Measurements from ENCODE around the gene TWF2.

TWF2 gene

GRCh38 chr3:52202384-52203077 is 36.4 kb downstream of the TWF2 start:
- DNase-seq (ENCODE audit: low read depth) = no peak

- no peak for DNase-seq (ENCODE audit: low read depth)
These were observed 37.8 kb downstream of the TWF2 start for GRCh38 chr3:52200981-52201679.

- DNase-seq (ENCODE audit: low read depth) = no peak
These were observed 40.0 kb downstream of the TWF2 start for GRCh38 chr3:52198643-52199608.

GRCh38 chr3:52197842-52198625 is 40.9 kb downstream of the TWF2 start, which contains the start of gene ALAS1:
TSS of gene ALAS1 (plus strand) at chr3:52198160. CDS start at chr3:52199242, 1,082 bp downstream.
- DNase-seq (ENCODE audit: low read depth) = peak; percentile 89

- no peak for DNase-seq (ENCODE audit: low read depth)
These were observed 41.5 kb downstream of the TWF2 start for GRCh38 chr3:52197499-52197841.

GRCh38 chr3:52196977-52197376 is 42.0 kb downstream of the TWF2 start:
- no peak for DNase-seq (ENCODE audit: low read depth)

- DNase-seq (ENCODE audit: low read depth) = no peak
These were observed 43.1 kb downstream of the TWF2 start for GRCh38 chr3:52195823-52196331.

- DNase-seq (ENCODE audit: low read depth) = no peak
These were observed 43.7 kb downstream of the TWF2 start for GRCh38 chr3:52195291-52195597.

GRCh38 chr3:52194485-52195290 is 44.3 kb downstream of the TWF2 start:
- DNase-seq (ENCODE audit: low read depth) = no peak

GRCh38 chr3:52193065-52193464 is 45.9 kb downstream of the TWF2 start:
- no peak for DNase-seq (ENCODE audit: low read depth)

DNA sequence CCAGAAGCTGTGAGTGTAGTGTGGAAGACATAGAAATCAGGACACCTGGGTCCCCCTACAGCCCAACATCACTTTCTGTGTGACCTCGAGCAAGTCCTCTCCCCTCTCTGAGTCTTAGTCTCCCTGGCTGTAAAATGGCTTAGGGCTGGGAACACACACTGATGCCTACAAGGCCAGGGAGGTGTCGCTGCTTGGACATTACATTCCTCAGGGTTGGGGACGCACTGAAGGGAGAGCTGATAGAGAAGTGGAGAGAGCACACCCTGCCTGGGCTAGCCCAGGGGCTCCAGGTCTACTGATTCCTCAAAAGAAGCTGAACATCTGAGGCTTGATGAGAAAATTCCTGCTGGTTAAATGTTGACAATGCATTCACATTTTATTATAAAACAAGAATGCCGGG is 47.3 kb downstream of the TWF2 start:
- no peak for DNase-seq (ENCODE audit: low read depth)

DNA sequence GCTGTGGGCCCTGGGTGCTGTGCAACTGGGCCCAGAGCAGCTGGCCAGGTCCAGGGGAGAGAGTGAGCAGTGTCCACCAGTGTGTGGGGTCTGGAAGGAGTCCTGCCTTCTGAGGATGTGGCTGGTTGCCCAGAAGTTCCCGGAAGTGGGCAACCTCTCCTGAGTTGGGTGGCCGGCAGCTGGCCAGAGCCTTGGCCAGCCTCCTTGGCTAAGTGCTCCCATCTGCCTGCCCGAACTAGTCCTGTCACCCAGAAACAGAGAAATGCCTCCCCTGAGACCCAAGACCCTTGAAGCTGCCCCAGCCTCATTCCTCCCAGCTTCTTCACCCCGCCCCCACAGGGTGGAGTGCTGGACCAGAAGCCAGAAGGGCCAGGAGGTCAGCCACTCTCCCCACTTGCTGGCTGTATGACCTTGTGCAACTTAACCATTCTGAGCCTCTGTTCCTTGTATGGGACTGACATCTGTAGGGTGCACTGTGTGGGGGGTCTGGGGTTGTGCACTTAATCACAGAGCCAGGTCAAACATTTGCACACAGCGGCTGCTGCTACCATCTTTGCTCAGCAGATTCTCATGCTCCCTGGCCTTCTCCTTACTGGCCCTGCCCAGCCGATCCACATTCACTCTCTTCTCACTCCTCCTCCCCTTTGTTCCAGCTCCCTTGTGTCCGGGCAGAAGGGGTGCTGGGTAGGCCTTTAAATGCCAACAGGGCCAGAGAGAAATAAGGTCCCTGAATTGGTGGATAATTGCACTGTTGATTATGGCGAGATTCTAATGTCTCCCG is 48.5 kb downstream of the TWF2 start:
- no peak for DNase-seq (ENCODE audit: low read depth)

GRCh38 chr3:52188556-52188955 is 50.4 kb downstream of the TWF2 start:
- no peak for DNase-seq (ENCODE audit: low read depth)

- no peak for DNase-seq (ENCODE audit: low read depth)
These were observed 52.2 kb downstream of the TWF2 start for GRCh38 chr3:52186729-52187128.

- no peak for DNase-seq (ENCODE audit: low read depth)
These were observed 53.1 kb downstream of the TWF2 start for GRCh38 chr3:52185837-52186236.

GRCh38 chr3:52185311-52185710 is 53.6 kb downstream of the TWF2 start:
- no peak for DNase-seq (ENCODE audit: low read depth)

- DNase-seq (ENCODE audit: low read depth) = no peak
These were observed 54.3 kb downstream of the TWF2 start for GRCh38 chr3:52184690-52185089.

- no peak for DNase-seq (ENCODE audit: low read depth)
These were observed 55.0 kb downstream of the TWF2 start for GRCh38 chr3:52183786-52184445.

- no peak for DNase-seq (ENCODE audit: low read depth)
These were observed 56.3 kb downstream of the TWF2 start for GRCh38 chr3:52182691-52183090.

GRCh38 chr3:52182196-52182595 is 56.8 kb downstream of the TWF2 start:
- no peak for DNase-seq (ENCODE audit: low read depth)

All from stimulated activated CD8-positive, alpha-beta memory T cell treated with anti-CD3 and anti-CD28 coated beads, Interleukin-7, amount 100 ng/mL, for 24 hours (primary cell).